Measurements from ENCODE around the gene DNAJC3.
"Not testable (repeated sequence)": the region's sequence is repeated elsewhere in the genome, so short reads cannot be mapped to it uniquely, and the experiment has no call there.

DNAJC3 gene

DNA sequence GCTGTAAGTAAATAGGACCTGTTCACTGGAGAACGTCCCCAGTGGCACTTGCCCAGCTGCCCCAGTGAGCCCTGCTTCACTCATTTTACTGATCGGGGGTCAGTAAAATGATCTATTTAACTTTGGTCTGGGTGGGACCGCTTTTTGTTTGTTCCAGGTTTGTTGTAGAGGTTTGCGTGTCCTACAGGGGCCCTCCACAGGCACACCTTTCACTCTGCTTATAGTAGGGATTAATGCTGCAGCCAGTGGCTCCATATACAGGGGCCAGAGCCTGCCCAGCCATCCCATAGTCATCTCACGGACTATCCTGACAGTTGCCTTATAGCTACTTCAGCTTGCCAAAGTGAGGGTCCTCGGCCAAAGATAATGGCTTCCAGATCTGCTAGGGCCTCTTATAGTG lies 104.1 kb downstream of the DNAJC3 start:
- no peak for DNase-seq (ENCODE audit: low read depth in 2 of 2)

DNA sequence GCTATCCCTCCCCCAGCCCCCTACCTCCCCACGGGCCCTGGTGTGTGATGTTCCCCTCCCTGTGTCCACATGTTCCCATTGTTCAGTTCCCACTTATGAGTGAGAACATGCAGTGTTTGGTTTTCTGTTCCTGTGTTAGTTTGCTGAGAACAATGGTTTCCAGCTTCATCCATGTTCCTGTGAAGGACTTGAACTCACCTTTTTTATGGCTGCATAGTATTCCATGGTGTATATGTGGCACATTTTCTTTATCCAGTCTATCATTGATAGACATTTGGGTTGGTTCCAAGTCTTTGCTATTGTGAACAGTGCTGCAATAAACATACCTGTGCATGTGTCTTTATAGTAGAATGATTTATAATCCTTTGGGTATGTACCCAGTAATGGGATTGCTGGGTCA lies 105.0 kb downstream of the DNAJC3 start:
- DNase-seq (ENCODE audit: low read depth in 2 of 2), result not testable (repeated sequence)

DNA sequence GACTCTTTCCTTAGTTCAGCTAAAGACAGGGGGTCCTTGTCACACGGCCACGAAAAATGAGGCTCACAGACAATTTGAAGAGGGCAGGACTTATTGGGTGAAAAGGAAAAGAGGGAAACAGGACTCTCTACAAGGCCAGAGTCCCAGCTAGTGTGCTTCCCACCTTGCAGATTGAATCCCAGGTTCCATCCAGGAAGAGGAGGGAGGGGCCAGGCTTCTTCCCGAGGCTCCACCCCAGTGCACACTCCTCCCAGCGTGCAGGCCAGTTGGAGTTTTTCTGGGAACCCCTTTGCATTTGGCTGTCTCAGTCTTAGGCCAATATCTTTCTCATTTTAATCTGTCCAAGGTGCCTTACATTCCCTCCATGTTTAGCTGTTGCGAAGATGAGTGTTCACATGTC lies 106.8 kb downstream of the DNAJC3 start:
- DNase-seq (ENCODE audit: low read depth in 2 of 2), result no peak

DNA sequence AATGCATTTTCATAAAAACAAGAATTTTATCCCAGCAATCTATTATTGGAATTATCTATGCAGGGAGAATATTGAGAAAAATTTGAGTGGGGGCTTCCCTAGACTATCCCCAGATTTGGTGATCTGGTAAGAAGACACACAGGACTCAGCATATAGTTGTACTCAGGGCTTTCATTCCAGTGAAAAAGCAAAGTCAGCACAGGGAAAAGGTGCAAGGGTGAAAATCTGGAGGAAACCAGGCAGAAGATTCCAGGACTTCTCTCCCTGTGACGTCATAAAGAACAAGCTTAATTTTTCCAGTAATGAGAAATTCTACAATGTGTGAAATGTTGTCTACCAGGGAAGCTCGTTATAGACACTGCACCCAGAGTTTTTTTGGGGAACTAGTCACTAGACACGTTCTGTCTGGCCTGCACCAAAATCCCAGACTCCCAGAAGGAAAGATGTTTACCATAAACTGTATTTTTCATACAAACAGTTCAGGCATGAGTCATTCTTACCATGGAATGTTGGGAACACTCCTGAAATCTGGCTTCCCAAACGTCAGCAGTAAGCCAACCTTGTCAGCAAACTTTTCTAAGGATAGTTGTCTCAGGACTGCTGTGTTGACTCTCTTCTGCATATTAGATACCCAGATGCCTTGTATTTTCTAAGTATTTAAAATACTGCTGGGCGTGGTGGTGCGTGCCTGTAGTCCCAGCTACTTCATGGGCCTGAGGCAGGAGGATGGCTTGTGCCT lies 107.4 kb downstream of the DNAJC3 start:
- DNase-seq (ENCODE audit: low read depth in 2 of 2), result peak; percentile 77 to 78

DNA sequence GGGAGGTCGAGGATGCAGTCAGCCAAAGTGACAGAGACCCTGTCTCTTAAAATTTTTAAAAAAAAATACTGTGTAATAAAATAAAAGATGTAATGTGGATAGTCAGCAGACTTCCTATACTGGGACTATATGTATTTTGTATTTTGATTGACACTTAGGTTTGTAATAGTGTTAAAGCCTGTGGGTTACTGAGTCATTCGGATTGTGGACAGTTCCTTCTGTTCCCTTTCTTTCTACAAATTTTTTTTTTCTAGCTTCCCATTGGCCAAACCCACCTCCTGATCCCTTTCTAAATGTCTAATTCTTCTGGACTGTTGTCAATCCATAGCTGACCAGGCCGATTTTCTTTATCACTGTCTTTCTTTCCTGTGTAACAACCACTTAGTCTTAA lies 108.0 kb downstream of the DNAJC3 start:
- no peak for DNase-seq (ENCODE audit: low read depth in 2 of 2)

DNA sequence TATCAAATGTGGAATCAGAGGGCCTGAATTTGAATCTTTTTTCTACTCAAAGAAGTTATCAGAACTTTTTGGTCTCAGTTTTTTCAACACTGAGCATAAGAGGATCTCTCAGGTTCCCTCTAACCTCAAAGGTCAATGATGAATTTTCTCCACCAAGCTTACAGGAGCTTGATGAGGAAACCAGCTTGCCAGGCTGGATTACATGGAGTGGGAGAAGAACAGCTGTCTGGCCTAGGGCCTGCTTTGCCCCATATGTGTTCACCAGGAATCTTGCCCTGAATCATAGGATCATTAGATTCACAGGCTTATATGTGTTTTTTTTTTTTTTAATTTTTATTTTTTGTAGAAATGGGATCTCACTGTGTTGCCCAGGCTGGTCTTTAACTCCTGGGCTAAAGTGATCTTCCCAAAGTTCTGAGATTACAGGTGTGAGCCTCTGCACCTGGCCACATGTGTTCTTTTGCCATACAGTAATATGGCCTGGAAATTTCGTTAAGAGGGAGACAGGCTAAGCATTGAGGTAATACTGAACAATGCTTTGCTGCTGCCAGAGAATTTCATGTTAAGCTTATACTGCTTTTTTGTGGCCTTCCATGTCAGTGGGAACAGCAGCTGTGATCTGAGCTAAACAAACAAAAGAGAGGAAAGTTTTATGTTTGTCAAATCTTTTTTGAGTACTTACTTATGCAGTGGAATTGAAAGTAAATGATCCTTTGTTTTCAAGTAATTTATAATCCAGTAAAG lies 110.6 kb downstream of the DNAJC3 start:
- no peak for DNase-seq (ENCODE audit: low read depth in 2 of 2)

DNA sequence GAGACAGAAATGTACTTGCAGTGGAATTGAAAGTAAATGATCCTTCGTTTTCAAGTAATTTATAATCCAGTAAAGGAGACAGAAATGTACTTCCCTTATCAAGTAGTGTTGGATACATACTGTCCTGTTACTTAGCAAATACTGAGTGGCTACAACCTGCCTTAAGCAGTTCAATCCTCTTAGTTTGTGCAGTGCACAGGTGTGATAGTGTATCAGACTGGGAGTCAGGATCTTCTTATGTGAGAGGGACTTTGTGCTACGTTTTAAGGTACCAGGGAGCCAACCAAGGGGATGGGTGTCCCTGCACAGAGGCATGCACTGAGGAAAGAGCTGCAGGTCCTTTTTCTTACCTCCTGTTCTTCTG lies 111.1 kb downstream of the DNAJC3 start:
- DNase-seq (ENCODE audit: low read depth in 2 of 2), result no peak

DNA sequence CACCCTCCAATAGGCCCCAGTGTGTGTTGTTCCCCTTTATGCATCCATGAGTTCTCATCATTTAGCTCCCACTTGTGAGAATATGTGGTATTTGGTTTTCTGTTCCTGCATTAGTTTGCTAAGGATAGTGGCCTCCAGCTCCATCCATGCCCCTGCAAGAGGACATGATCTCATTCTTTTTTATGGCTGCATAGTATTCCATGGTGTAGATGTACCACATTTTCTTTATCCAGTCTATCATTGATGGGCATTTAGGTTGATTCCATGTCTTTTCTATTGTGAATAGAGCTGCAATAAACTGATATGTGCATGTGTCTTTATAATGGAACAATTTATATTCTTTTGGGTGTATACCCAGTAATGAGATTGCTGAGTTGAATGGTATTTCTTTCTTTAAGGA lies 112.4 kb downstream of the DNAJC3 start:
- DNase-seq (ENCODE audit: low read depth in 2 of 2), result not testable (repeated sequence)

DNA sequence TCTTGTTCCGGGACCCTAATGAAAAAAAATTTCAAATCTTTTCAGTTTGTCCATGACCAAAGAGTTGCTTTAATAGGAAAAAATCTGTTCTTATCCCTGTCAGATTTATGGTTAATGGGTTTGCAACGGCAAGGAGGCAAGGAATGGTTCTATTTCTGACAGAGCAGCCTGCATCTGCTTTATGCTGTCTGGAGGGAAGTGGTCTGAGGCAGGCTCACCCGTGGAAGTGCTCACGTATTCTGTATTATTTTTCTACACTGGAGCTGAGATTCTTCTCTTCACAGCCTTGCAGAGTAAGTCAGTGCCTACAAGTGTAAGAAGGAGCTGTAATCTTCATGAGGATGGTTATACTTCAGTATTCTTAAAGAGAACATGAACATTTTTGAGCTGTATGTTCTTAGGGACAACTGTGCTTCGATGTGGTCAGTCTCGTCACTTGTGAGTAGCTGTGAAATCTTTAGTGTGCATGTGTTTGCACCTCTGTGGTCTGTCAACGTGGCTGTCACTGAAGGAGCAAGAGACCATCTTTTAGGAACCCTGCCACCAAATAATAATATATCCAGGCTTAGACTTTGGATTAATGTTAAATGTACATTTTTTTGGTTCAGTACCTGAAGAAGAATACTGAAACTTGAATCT lies 114.3 kb downstream of the DNAJC3 start:
- no peak for DNase-seq (ENCODE audit: low read depth in 2 of 2)

DNA sequence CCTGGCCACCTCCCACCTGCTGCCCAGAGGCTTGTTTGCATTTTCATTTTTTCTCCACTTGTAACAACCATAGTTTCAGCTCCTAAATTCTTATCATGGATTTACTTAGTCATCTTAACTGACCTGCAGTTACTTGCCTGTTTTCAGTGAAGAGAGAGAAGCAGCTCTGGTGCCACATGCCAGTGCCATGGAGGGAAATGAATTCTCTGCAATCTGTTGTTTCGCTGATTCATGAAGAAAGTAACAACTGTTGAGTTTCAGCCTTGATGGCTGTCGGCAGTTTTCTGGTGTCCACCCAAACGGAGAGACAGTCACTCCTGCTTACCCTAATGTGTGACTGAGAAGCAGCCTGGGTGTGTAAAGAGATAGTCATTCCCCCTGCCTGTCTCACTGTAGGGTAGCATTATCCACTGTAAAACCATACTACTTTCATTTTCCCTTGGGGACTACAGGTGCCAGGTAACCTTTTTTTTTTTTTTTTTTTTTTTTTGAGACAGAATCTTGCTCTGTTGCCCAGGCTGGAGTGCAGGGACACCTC lies 116.1 kb downstream of the DNAJC3 start:
- no peak for DNase-seq (ENCODE audit: low read depth in 2 of 2)

DNA sequence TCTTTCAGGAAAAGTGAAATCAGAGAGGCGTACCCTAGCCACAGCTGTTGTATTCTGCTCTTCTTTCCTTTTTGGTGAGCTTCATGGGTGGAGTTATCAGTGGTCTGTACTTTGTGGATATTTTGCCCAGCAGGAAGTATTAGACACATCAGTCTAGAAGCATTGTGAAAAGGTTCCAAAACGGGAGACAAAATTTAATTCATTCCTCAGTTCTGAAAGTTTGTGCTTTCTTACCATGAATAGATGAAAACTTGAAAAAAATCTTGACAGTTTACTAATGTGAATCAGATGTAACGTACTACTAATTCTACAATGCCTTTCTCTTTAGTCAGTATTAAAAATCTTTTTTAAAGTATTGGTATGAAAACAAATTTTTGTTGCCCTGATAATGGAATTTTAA lies 116.8 kb downstream of the DNAJC3 start:
- no peak for DNase-seq (ENCODE audit: low read depth in 2 of 2)

DNA sequence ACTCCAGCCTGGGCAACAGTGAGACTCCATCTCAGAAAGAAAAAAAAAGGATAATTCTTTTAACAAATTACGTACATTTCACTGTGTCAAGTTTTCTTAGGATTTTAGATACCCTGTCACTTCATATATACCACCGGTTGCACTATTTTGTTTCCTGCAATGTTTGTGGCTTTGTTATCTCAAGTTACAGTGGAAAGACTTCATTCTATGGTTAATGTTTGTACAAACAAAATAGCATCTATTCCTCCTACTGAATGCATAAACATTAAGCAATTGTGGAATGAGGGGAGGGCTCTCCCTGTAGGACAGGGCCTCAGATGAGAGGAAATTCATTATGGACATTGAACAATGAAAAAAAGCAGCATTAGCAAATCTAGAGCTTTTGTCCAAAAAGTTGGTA lies 120.1 kb downstream of the DNAJC3 start:
- no peak for DNase-seq (ENCODE audit: low read depth in 2 of 2)

DNA sequence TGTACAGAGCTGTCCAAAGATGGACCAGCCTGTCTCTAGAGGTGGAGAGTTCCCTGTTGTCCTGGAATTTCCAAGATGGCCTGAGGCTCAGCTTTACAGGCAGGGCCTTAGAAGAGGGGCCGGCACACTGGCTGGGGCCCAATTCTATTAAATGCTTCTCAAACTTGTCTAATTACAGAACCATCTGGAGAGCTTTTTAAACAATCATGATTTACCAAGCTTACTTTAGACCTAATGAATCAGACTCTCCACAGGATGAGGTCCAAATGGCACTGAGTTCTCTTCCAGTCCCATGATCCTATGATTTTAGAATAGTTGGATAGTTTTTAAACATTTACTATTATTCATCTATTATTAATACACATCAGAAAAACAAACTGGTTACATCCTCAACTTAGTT lies 123.5 kb downstream of the DNAJC3 start:
- no peak for DNase-seq (ENCODE audit: low read depth in 2 of 2)

DNA sequence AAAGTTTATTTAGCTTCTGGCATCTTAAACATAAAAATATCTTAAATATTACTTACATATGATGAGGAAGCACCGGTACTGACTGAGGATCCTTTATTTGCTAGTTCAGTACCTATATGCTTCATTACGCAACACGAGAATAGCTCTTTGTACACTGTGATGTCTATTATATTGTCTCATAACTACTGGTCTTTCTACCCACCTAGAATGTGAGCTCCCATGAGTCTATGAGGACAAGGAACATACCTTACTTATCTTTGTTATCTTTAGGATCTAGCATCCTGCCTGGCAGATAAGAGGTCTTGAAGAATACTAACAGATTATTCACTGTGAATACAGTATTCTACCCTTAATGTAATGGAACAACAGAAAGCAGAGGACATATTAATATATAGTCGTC lies 124.9 kb downstream of the DNAJC3 start:
- DNase-seq (ENCODE audit: low read depth in 2 of 2), result no peak

DNA sequence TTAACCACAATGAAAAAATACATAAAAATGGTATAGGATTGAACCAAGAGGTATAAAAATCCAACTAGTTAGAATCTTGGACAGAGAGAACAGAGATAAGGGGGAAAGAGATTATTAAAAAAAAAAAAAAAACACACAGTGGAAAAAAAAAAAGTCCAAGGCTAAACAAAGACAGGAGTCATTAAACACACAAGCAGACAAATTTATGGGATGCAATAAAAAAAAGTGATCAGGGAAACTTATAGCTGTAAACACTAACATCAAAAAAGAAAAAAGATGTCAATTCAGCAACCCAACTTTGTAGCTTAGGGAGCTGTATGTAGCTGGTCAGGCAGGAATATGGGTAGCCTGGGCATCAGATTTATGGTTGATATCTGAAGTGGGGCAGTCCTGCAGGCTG lies 129.0 kb downstream of the DNAJC3 start:
- no peak for DNase-seq (ENCODE audit: low read depth in 2 of 2)

DNA sequence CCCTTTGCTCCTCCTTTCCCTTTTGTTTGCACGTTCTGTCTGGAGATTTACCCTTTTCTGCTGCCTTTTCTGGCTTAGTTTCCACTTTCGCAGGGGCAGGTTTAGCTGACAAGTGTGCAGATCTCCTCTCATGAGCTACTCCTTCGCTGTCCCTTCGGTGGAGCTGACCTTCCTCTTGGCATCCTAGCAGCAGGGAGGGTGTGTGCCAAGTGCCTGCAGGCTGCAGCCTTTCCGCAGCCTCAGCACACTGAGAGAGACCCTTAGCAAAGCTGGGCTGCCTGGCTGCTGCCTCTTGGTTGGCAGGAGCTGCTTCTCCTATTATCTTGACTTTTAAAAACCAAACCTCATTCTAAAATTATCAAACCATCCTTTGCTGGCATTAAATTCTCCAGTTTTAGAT lies 132.5 kb downstream of the DNAJC3 start:
- DNase-seq (ENCODE audit: low read depth in 2 of 2), result no peak

DNA sequence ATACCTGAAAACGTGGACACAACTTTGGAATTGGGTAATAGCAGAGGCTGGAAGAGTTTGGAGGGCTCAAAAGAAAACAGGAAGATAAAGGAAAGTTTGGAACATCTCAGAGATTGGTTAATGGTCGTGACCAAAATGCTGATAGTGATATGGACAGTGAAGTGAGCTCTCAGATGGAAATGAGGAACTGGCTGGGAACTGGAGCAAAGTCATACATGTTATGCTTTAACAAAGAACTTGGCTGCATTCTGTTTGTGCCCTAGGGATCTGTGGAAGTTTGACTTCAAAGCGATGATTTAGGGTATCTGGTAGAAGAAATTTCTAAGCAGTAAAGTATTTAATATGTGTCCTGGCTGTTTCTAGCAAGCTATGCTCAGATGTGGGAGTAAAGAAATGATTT lies 136.2 kb downstream of the DNAJC3 start:
- no peak for DNase-seq (ENCODE audit: low read depth in 2 of 2)

DNA sequence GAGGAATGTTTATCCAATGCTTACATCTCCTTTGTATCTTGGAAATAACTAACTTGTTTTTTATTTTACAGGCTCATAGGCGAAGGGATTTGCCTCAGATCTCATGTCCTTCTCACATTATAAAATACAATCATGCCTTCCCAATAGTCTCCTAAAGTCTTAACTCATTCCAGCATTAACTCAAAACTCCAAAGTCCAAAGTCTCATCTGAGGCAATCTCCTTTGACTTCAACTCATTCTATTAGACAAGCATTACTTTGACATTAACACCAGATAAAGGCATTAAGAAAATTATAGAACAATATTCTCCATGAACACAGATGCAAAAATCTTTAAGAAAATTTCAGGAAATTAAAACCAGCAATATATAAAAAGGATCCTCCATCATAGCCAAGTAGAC lies 137.6 kb downstream of the DNAJC3 start:
- DNase-seq (ENCODE audit: low read depth in 2 of 2), result no peak

DNA sequence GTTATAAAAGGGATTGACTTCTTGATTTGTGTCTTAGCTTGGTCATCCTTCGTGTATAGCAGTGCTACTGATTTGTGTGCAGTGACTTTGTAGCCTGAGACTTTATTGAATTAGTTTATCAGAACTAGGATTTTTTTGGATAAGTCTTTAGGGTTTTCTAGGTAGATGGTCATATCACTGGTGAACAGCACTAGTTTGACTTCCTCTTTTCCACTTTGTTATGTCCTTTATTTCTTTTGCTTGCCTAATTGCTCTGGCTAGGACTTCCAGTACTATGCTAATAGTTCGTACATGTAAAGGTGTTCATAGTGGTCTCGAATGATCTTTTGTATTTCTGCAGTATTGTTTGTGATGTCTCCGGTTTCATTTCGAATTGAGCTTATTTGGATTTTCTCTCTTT lies 145.4 kb downstream of the DNAJC3 start:
- DNase-seq (ENCODE audit: low read depth in 2 of 2), result no peak

DNA sequence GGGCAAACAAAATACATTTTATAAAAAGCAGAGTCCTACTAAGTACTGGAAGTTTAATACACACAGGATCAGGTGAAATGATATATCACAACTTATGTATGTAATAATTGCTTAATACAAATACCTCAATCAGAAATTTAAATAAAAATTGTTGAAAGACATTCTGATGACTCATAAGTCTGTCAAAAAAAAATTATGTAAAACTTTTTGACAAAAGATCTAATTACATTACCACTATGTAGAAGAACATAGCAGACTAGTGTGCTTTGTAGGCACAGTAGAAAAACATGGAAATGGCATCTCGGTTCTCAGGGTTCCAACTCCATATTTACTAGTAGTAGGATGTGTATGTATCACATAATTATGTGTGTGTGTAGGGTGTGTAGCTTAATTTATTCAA lies 156.2 kb downstream of the DNAJC3 start:
- no peak for DNase-seq (ENCODE audit: low read depth in 2 of 2)

DNA sequence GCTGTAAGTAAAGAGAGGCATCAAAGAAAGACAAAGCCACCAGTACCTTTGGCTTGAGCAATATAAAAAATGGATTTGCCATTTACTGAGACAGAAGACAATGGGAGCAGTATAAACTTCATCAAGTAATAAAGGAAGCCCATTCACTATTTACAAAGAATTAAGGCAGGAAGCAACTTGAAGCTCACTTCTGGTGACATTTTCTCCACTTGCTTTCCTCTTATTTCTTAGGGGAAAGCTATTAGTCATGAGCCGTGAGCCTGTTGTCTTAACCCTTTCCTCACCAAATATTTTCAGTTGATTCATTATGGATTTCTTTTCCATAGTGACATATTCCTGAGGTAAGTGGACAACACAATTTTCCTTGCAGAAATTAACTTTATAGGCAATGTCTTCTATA lies 156.8 kb downstream of the DNAJC3 start:
- DNase-seq (ENCODE audit: low read depth in 2 of 2), result peak in 1 of 2 experiments; percentile 1

DNA sequence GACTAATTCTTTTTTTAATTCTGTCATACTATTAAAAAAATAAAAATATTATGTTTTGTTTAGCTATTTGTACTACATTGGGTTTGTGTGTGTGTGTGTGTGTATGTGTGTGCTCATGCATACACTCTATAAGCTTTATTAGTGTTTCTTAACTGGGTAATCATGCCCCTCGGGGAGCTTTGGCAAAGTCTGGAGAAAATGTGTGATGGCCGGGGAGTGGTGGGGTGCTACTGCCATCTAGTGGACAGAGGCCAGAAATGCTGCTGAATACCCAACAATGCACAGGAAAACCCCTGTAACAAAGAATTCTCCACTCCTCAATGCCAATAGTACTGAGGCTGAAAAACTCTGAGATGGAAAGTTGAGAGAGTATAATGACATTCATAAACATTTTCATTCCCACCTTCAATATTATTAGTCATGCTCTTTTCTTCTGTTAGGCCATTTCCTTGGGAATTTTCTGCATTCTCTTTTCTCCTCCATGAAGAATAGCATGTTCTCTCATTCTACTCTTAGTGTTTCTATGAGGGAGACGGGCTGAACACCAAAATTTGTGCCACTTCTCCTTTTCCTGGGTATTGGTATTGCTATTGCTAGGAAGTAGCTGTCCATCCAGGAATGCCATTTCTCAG lies 157.3 kb downstream of the DNAJC3 start:
- DNase-seq (ENCODE audit: low read depth in 2 of 2), result peak; percentile 50 to 55
